ENCODE measurements around the gene BLTP1.

Gene BLTP1

DNA sequence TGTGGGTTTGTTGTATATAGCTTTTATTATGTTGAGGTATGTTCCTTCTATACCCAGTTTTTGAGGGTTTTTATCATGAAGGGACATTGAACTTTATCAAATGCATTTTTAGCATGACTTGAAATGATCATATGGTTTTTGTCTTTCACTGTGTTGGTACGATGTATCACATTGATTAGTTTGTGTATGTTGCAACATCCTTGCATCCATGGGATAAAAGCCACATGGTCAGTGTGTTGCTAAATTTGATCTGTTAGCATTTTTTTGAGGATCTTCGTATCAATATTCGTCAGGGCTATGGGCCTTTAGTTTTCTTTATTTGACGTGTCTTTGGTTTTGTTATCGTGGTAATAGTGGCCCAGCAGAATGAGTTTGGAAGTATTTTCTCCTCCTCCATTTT lies 11.3 kb upstream of the BLTP1 start:
- no peaks in the 10 kb centered on the region for H3K4me1 Mint-ChIP-seq (ENCODE audit: low read depth)
- H3K27ac Mint-ChIP-seq: no peak overlapping the region
- peaks cover 5% of the 10 kb centered on the region for H3K9me3 Mint-ChIP-seq
- H3K4me3 Mint-ChIP-seq: no peak overlapping the region
- H3K36me3 Mint-ChIP-seq (ENCODE audit: low read depth): no peaks in the 10 kb centered on the region
- peaks cover 12% of the 10 kb centered on the region for H3K27me3 Mint-ChIP-seq (ENCODE audit: low read depth)

DNA sequence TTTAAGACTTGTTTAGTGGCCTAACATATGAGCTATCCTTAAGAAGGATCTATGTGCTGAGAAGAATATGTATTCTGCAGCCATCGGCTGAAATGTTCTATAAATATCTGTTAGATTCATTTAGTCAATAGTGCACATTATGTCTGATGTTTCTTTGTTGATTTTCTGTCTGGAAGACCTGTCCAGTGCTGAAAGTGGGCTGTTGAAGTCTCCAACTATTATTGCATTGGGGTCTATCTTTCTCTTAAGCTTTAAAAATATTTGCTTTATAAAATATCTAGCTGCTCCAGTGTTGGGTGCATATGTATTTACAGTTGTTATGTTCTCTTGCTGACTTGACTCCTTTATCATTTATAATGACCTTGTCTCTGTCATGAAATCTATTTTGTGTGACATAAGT lies 9.4 kb upstream of the BLTP1 start:
- Mint-ChIP-seq H3K9me3 (peaks cover 5% of the 10 kb centered on the region), H3K4me3 (no peak overlapping the region), H3K36me3 (ENCODE audit: low read depth) (no peaks in the 10 kb centered on the region), H3K27me3 (ENCODE audit: low read depth) (peaks cover 12% of the 10 kb centered on the region), H3K4me1 (ENCODE audit: low read depth) (peaks cover 2% of the 10 kb centered on the region), H3K27ac (no peak overlapping the region)

DNA sequence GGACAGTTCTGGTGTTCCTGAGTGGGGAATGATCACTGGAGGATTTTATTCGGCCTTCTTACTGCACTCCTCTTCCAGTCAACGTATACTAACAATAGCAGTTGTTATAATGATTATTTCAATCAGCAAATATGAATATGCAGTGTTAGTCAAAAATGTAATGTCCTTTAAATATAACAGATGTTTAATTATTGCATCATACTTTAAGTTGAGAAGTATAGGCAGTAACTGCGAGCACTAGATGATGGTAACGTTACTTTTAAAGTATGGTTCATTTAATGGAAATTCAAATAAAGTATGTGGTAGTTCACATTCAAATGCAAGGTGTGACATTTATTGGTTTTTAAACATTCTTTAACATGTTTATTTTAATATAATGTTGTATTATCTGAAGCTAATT lies 5.5 kb upstream of the BLTP1 start:
- Mint-ChIP-seq H3K27me3 (ENCODE audit: low read depth) (peaks cover 5% of the 10 kb centered on the region), H3K4me1 (ENCODE audit: low read depth) (peaks cover 14% of the 10 kb centered on the region), H3K27ac (no peak overlapping the region), H3K36me3 (ENCODE audit: low read depth) (peaks cover 2% of the 10 kb centered on the region), H3K9me3 (no peaks in the 10 kb centered on the region), H3K4me3 (no peak overlapping the region)

DNA sequence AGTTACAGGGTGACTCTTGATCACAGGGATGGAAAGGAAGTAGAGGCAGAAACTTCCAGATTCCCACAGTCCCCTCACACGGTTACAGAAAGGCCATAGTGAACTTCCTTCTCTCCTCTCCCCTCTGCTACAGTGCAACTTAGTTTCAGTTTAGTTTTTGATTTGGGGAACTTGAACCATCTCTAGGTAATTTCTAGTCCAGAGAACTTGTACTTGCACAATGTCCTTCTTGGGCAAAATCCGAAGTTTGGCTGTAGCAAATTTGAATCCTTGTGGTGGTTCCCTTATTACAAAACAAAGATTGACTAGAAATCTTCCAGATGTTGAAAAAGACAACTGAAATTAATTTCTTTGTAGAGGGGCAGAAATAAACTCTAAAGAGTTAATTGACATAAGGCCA lies 1.2 kb upstream of the BLTP1 start:
- H3K27ac Mint-ChIP-seq: peak overlapping the region; percentile 97
- H3K4me1 Mint-ChIP-seq (ENCODE audit: low read depth): peaks cover 34% of the 10 kb centered on the region
- peak overlapping the region; percentile 94 for H3K4me3 Mint-ChIP-seq
- peaks cover 11% of the 10 kb centered on the region for H3K36me3 Mint-ChIP-seq (ENCODE audit: low read depth)
- H3K9me3 Mint-ChIP-seq: no peaks in the 10 kb centered on the region
- no peaks in the 10 kb centered on the region for H3K27me3 Mint-ChIP-seq (ENCODE audit: low read depth)

DNA sequence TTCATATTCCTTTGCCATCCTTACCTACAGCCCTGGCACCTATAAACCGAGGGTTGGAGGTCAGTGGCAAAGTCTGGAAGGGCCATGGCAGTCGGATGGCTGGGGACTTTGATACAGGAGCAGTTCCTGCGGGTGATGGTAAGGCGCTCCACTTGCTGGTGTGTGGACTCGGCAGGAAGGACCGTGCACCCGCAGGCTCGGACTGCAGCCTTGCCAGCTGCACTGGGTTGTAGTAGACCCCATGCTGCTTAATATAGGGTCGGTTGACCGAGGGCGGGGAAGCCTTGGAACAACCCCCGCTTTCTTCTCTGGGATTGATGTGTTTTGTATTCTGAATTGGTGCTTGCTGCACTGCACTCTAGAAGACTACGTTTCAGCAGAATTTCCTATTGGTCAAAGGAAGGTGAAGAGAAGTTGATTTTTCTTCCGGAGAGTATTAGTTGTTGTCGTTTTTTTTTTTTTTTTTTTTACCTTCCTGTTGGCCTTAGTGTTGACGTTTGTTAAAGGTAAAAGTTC lies 638 bp downstream of the BLTP1 start:
- Mint-ChIP-seq H3K4me3 (peak overlapping the region; percentile 87), H3K27me3 (ENCODE audit: low read depth) (no peaks in the 10 kb centered on the region), H3K4me1 (ENCODE audit: low read depth) (peaks cover 44% of the 10 kb centered on the region), H3K9me3 (no peaks in the 10 kb centered on the region), H3K27ac (peak overlapping the region; percentile 82), H3K36me3 (ENCODE audit: low read depth) (peaks cover 26% of the 10 kb centered on the region)

DNA sequence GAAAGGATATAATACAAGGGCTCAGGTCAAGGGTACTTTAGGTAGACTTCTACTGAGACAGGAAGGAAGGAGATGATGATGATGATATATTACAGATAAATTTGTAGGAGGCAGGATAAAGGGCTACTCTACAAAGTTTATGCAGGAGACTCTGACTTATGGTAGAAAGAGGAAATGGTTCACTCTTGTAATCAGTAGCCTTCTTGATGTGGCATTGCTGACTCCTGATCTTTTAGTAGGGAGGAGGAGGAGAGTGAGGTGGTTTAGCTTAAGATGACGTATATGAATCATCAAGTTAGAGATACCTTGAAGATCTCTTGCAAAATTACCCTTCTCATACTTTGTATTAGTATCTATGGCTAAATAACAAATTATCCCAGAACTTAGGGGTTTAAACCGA lies 4.7 kb downstream of the BLTP1 start:
- peaks cover 35% of the 10 kb centered on the region for H3K4me1 Mint-ChIP-seq (ENCODE audit: low read depth)
- no peaks in the 10 kb centered on the region for H3K9me3 Mint-ChIP-seq

DNA sequence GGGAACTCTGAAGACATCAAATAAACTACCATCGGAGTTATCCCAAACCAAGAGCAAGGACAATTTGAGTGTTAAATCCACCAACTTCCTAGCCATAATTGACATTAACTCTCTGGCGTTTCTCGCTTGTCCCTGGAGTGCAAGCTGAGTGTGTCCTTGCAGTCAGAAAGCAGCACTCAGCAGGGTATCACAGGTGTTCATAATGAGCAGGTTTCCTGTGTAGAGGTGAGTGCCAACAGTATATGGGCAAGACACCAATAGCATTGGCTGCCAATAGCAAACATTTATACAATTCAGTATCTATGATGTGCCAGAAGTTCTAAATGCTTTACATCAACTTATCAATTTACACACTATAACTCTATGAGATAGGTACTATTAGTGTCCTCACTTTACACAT lies 11.2 kb downstream of the BLTP1 start:
- H3K27me3 Mint-ChIP-seq (ENCODE audit: low read depth): no peaks in the 10 kb centered on the region
- H3K27ac Mint-ChIP-seq: no peak overlapping the region
- no peaks in the 10 kb centered on the region for H3K9me3 Mint-ChIP-seq
- peaks cover 24% of the 10 kb centered on the region for H3K36me3 Mint-ChIP-seq (ENCODE audit: low read depth)
- peaks cover 7% of the 10 kb centered on the region for H3K4me1 Mint-ChIP-seq (ENCODE audit: low read depth)
- H3K4me3 Mint-ChIP-seq: no peak overlapping the region

More for the DNA sequence above, 4.7 kb downstream of the BLTP1 start:
- H3K36me3 Mint-ChIP-seq (ENCODE audit: low read depth): peaks cover 33% of the 10 kb centered on the region
- no peaks in the 10 kb centered on the region for H3K27me3 Mint-ChIP-seq (ENCODE audit: low read depth)
- no peak overlapping the region for H3K4me3 Mint-ChIP-seq
- no peak overlapping the region for H3K27ac Mint-ChIP-seq

DNA sequence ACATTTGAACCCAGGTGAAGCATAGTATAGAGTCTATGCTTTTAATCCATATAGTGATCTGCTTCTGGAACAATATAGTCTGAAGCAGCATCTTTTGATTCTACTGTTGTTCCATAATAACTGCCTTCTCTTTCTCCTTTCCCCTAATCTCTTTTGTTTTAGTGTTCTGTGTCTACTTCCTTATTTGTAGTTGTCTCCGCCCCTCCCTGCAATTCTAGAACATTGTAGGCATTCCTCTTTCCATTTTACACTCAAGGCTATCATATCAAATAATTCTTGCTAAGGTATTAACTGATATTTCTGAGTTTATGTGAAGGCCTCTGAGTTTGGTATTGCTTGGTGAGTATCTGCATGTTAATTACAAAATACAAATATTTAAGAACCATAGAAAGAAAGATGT lies 11.6 kb downstream of the BLTP1 start:
- H3K27me3 Mint-ChIP-seq (ENCODE audit: low read depth): no peaks in the 10 kb centered on the region
- H3K4me1 Mint-ChIP-seq (ENCODE audit: low read depth): peaks cover 7% of the 10 kb centered on the region
- peaks cover 24% of the 10 kb centered on the region for H3K36me3 Mint-ChIP-seq (ENCODE audit: low read depth)
- no peaks in the 10 kb centered on the region for H3K9me3 Mint-ChIP-seq
- H3K27ac Mint-ChIP-seq: no peak overlapping the region
- no peak overlapping the region for H3K4me3 Mint-ChIP-seq

DNA sequence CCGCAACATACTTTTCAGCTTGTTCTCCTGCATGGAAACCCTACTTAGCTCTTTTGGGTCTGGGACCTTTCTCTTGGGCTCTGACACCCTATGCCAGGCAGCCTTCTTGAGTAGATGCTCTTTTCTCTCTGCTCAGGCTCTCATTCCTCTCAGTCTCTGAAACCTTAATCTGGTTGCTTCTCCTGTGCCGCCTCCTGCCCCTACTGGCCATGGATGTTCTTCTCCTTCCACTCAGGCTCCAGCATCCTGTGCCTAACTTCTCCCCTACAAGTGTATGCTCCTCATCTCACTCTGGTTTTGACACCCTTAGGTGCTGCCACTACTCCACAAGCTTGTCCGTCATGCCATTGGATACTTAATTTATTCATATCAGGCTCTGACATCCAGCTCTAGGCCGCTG lies 15.2 kb downstream of the BLTP1 start:
- peaks cover 19% of the 10 kb centered on the region for H3K36me3 Mint-ChIP-seq (ENCODE audit: low read depth)

DNA sequence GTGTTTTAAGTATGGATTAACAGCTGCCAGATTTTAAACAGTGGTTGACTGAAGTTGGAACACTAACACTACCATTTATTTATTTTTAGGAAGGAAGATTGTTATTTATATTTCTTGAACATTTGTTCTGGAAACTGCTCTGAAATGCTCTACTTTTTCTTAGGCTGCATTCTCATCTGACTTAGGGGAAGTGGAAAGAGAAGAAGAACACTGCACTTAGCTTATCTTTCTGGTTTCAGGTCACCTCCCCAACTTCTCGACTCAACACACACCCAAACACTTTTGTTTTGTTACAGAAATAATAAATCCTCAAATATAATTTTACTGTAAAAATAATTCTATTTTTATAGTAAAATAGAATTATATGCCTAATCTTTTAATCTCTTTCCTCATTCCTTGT lies 18.6 kb downstream of the BLTP1 start:
- Mint-ChIP-seq H3K4me1 (ENCODE audit: low read depth) (peaks cover 3% of the 10 kb centered on the region), H3K36me3 (ENCODE audit: low read depth) (peaks cover 22% of the 10 kb centered on the region), H3K4me3 (no peak overlapping the region), H3K27ac (no peak overlapping the region), H3K27me3 (ENCODE audit: low read depth) (no peaks in the 10 kb centered on the region), H3K9me3 (no peaks in the 10 kb centered on the region)

More for the DNA sequence above, 15.2 kb downstream of the BLTP1 start:
- Mint-ChIP-seq H3K27ac (no peak overlapping the region), H3K9me3 (no peaks in the 10 kb centered on the region), H3K4me1 (ENCODE audit: low read depth) (peaks cover 4% of the 10 kb centered on the region), H3K4me3 (no peak overlapping the region), H3K27me3 (ENCODE audit: low read depth) (no peaks in the 10 kb centered on the region)

DNA sequence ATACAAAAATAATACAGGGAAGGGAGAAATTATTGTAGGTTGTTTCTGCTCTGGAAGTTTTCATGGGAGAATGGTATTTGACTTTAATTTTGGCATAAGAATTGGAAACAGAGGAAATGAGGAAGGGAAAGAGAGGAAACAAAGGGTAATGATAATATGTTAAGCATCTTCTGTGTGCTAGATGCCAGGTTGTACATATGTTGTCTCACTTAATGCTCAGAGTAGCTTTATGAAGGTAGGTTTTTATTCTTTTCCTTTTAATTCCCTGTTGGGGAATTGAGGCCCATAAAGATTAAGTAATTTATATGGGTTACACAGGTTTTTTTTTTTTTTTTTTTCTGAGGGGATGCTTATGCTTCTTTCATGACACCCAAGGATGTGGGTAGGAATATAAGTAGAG lies 19.2 kb downstream of the BLTP1 start:
- Mint-ChIP-seq H3K27ac (no peak overlapping the region), H3K36me3 (ENCODE audit: low read depth) (peaks cover 22% of the 10 kb centered on the region), H3K4me3 (no peak overlapping the region), H3K9me3 (no peaks in the 10 kb centered on the region), H3K4me1 (ENCODE audit: low read depth) (peaks cover 3% of the 10 kb centered on the region), H3K27me3 (ENCODE audit: low read depth) (no peaks in the 10 kb centered on the region)

DNA sequence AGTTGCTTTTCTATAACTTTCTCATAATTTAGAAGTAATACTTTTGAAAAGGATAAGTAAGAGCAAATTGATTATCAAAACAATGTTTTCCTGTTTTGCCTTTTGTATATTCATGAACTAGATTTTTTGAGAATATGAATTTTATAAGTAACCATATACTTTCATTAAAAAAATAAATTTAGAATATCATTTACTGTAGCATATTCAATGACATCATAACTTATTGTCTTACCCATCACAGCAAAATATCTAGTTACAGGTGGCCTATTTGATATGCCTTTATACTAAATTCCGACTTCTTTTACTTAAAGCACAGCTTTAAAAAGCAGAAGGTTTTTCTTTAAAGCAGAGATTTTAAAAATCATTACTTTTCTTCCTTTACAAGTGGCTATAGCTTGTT lies 20.1 kb downstream of the BLTP1 start:
- Mint-ChIP-seq H3K4me1 (ENCODE audit: low read depth) (peaks cover 6% of the 10 kb centered on the region), H3K36me3 (ENCODE audit: low read depth) (peaks cover 24% of the 10 kb centered on the region), H3K27me3 (ENCODE audit: low read depth) (no peaks in the 10 kb centered on the region), H3K4me3 (no peak overlapping the region), H3K9me3 (no peaks in the 10 kb centered on the region), H3K27ac (no peak overlapping the region)

DNA sequence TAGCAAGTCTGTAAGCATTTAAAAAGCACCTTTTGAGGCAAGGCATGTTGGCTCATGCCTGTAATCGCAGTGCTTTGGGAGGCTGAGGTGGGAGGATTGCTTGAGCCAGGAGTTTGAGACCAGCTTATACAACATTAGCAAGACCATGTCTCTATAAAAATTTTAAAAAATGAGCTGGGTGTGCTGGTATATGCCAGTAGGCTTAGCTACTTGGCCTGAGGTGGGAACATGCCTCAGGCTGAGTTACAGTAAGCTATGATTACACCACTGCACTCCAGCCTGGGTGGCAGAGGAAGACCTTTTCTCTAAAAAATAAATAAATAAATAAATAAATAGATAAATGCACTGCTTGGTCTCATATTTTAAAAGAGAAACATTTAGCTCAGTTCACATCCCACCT lies 26.8 kb downstream of the BLTP1 start:
- Mint-ChIP-seq H3K27me3 (ENCODE audit: low read depth) (no peaks in the 10 kb centered on the region), H3K9me3 (no peaks in the 10 kb centered on the region), H3K4me3 (no peak overlapping the region), H3K4me1 (ENCODE audit: low read depth) (peaks cover 9% of the 10 kb centered on the region), H3K27ac (no peak overlapping the region), H3K36me3 (ENCODE audit: low read depth) (peaks cover 36% of the 10 kb centered on the region)

DNA sequence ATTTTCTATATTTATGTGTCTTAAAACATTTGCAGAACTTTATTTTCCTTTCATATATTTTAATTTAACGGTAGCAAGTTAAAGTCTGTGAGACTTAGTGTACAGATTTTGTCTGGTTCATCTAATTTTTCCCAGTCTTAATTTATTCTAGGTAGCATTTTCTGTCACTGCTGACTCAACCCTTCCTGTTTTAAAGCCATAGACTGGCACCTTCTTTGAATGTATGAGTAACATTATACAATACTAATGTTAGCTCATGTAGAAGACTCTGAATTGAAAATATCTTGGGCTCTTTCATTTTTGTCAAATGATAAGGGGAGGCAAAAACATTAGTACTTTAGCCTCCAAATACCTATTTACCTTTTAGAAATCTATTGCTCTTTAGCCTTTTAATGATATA lies 43.6 kb downstream of the BLTP1 start:
- H3K4me1 Mint-ChIP-seq (ENCODE audit: low read depth): peaks cover 6% of the 10 kb centered on the region
- H3K4me3 Mint-ChIP-seq: no peak overlapping the region
- no peaks in the 10 kb centered on the region for H3K27me3 Mint-ChIP-seq (ENCODE audit: low read depth)
- peaks cover 8% of the 10 kb centered on the region for H3K36me3 Mint-ChIP-seq (ENCODE audit: low read depth)
- H3K9me3 Mint-ChIP-seq: no peaks in the 10 kb centered on the region
- H3K27ac Mint-ChIP-seq: no peak overlapping the region

Measured in T-helper 1 cell treated with Interleukin-12 subunit alpha and Interleukin-12 subunit beta and Interleukin-4 antibody, amounts not matched to agents 30 μg/mL and 1 μg/mL, for 36 hours (primary cell).